HG03280 (cell line): ENCODE data around the gene MRPL41.
"Not testable (repeated sequence)": the region's sequence is repeated elsewhere in the genome, so short reads cannot be mapped to it uniquely, and the experiment has no call there.

Source experiments
- ATAC-seq: cut with Tn5 transposase; IDR thresholded peaks from one replicate; pipeline ENCODE4 v1.9.1; 2021; ENCODE audit warnings: mild to moderate bottlenecking, moderate library complexity; ENCODE audit not compliant: unreplicated experiment

Gene MRPL41

GRCh38 chr9:137581361-137582285, 29.9 kb downstream of the MRPL41 start:
- ATAC-seq: no peak

- no peak for ATAC-seq
Measured at GRCh38 chr9:137582286-137582860, 30.7 kb downstream of the MRPL41 start.

GRCh38 chr9:137583347-137583746, 31.7 kb downstream of the MRPL41 start:
- ATAC-seq: no peak

GRCh38 chr9:137583957-137584356, 32.3 kb downstream of the MRPL41 start:
- no peak for ATAC-seq

DNA sequence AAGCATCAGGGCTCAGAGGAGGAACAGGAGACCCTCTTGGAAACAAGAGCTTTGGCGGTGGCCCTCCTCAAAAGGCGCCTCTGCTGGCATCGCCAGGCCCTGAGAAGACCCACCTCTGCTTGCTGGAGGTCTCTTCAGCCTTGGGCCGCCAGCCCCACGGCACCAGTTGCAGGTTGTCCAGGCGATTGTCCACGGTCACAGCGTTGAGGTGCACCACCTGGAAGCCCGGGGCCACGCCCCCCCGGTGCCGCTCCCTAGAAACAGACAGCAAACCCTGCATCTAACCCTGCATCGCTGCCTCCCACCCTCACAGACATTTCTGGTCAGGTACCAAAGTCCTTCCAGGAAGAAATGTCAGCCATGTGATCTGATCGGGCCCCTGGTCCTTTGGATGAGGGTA, 35.2 kb downstream of the MRPL41 start:
- no peak for ATAC-seq

DNA sequence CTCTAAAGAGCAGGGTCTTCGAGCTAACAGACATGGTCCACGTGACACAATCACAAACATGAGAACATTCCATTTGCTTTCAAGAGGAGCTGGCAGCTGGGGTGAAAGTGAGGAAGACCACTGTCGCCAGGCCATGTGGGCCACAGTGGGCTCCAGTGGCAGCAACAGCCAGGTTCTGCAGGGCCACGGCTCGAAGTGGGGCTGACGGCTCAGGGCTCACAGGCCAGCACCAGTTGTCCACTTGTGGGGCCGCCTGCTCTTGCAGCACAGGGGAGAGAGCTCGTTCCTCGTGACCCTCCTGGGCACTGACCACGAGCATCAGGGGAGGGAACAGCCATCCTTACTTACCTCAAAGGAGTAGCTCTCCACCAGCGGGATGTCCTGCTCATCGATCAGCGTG, 36.6 kb downstream of the MRPL41 start:
- no peak for ATAC-seq

DNA sequence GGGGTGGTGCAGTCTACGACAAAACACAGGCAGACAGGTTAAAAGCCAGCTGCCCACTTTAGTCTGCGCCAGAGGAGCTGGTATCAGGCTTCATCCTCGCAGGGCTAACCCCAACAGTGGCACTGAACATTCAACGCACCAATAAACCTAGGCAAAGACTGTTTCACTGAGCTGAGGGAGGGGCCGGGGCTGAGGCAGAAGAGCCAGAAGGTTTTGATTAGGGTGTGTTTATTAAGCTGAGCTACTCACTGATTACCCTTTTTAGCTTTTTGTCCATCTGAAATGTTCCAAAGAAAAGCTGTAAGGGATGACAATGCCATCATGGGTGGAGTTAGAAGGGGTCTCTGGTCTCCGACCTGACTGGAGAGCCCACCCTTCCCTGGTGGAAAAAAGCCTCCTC, 37.2 kb downstream of the MRPL41 start:
- no peak for ATAC-seq

DNA sequence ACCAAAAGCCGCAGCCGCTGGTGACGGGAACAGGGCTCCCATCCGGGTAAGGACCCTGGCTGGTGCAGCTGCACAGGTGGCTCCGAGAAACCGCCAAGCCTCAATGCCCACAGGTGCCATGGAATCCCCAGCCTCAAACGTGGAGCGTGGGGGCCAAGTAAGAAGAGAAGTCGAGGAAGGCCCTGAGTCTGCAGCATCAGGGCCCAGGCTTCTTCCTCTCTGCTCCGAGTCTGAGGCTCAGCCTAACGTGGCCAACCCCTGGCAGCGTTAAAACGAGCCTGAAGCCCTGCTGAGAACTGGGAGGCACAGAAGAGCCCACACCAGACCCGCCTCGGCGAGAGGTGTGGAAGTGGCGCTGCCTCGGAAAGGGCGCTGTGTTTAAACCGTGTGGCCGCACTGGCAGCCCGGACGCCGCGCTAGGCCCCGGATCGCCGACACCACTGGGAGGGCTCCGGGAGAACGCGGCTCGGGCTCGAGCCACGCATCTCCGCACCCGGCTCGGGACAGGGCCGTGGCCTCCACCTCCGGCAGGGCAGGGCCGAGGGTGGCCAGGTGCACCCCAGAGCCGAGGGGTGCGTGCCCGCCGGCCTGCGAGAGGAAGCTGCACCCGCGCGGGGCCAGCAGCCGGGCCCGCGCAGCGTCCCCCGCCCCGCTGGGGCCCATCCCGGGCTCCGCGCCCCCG, 37.9 kb downstream of the MRPL41 start:
- peak; percentile 29 for ATAC-seq

DNA sequence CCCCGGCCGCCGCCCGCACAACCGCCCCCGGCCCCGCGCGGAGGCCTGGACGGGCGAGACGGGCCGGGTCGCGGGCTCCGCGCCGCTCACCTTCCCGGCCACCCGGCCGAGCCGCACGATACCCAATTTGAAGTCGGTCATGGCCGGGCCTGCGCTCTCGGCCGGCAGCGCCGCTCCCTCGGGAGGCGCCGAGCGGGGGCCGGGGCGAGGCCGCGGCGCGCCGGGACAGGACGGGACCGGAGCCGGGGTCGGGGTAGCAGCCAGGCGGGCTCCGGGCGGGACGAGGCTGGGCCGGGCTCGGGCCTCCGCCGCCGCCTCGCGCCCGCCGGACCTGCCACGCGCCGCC, 38.4 kb downstream of the MRPL41 start:
- no peak for ATAC-seq

DNA sequence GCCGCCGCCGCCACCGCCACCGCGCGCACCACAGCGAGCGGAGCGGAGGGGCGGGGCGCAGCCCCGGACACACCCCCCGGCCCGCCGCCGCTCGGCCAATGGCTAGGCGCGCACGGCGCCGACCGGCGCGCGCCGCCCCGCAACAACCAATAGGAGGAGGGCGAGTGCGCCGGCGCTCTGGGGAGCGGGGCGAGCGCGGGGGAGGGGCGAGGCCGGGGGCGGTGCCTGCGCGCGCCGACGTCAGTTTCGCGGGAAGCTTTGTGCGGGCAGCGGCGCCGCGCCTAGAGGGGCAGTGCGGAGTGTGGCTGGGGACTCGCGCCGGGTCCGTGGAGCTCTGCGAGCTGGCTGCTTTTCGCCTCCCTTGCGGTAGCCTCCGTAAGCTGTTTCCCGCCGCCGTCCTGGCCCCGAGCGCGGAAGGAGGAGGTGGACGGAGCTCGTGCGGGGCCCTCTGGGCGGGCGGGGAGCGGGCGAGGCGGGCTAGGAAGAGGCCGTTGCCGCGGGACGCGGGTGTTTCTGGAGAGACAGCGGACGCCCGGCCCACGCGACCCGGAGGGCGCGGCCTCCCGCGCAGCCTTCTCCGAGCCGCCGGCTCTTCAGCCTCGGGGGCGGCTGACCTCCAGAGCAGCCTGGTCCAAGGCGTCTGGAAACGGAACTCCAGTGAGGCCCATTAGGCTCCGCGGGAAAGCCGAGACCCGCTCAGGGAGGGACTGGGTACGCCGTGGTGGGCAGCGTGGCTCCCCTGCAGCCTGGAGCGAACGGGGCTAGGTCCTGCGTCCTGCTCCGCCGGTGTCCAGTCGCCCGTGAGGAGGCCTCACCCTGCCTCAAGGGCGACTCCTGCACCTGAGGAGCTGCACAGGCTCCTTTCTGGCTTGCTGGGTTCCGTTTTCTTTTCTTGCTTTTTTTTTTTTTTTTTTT, 39.0 kb downstream of the MRPL41 start, which contains the start of gene ZMYND19:
Gene ZMYND19, minus strand, starts transcription at position 44 of the 915 bp plus-strand sequence. CDS start 249 bp downstream, outside the sequence.
- peak; percentile 93 for ATAC-seq

DNA sequence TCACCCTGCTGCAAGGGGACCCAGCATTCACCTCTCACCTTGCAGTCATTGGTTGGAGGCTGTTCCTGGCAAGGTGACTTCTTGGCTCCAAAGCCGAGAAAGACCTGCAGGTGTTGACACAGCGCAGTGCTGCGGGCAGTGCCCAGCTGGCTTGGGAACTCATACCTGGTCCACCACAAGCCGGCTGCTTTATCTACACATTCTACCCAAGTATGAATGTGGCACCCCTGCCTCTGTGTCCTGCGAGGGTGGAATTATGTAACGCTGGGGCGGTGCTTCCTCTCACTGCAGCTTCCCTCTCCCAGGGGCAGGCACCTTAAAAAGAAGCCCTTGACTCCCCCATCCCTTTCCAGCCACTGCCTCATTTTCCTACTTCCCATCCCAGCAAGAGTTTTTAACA, 41.1 kb downstream of the MRPL41 start:
- ATAC-seq: no peak

- ATAC-seq: no peak
Measured at GRCh38 chr9:137593176-137593575, 41.5 kb downstream of the MRPL41 start.

- not testable (repeated sequence) for ATAC-seq
Measured at GRCh38 chr9:137596577-137596976, 44.9 kb downstream of the MRPL41 start.

DNA sequence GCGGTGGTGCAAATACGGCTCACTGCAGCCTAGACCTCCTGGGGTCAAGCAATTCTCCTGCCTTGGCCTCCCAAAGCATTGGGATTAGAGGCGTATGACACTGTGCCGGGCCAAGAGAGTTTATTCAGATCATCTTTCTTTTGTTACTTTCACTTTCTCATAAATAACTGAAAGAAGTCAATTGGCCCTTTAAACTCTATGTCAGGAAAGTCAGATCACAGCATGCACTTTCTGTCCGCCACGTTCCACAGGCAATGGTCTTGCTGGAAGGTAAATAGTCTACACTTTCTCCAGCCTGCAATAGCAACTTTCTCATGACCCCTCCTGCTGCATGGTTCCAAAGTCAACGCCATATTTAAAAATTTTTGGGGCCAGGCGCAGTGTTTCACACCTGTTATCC, 47.3 kb downstream of the MRPL41 start:
- ATAC-seq: no peak
